ENCODE measurements around the gene ACY1.

ACY1 gene

GRCh38 chr3:51980253-51980652, 3.1 kb upstream of the ACY1 start:
- H3K9ac ChIP-seq (ENCODE audit: insufficient read length, low read depth): no peak overlapping the region
- H3K9me3 ChIP-seq (ENCODE audit: insufficient read depth, low read length): no peaks in the 10 kb centered on the region
- no peak for TF ChIP-seq ZNF274 (IDR thresholded peaks at IDR 0.05; ENCODE audit: low read depth, low read length)
- TF ChIP-seq YY1 (IDR thresholded peaks at IDR 0.05; ENCODE audit: insufficient read depth, insufficient read length): no peak
- TF ChIP-seq SUZ12 (IDR thresholded peaks at IDR 0.05; ENCODE audit: extremely low read depth, insufficient read depth, insufficient read length): no peak
- no peak for DNase-seq (ENCODE audit: low read depth, low spot score)
- peaks cover 15% of the 10 kb centered on the region for H3K27me3 ChIP-seq (ENCODE audit: insufficient read depth, insufficient read length)
- peaks cover 18% of the 10 kb centered on the region for H3K4me1 ChIP-seq (ENCODE audit: insufficient read depth, insufficient read length)
- no peaks in the 10 kb centered on the region for H3K36me3 ChIP-seq (ENCODE audit: insufficient read depth, insufficient read length, low read length)
- H3K4me3 ChIP-seq (ENCODE audit: insufficient read length, low read depth): no peak overlapping the region

- H3K4me1 ChIP-seq (ENCODE audit: insufficient read depth, insufficient read length): peaks cover 19% of the 10 kb centered on the region
- DNase-seq (ENCODE audit: low read depth, low spot score): no peak
Measured at GRCh38 chr3:51982352-51982837, 940 bp upstream of the ACY1 start.

GRCh38 chr3:51983578-51984268, 388 bp downstream of the ACY1 start:
- Histone ChIP-seq H3K4me1 (ENCODE audit: insufficient read depth, insufficient read length) (peaks cover 23% of the 10 kb centered on the region), H3K36me3 (ENCODE audit: insufficient read depth, insufficient read length, low read length) (no peaks in the 10 kb centered on the region), H3K9ac (ENCODE audit: insufficient read length, low read depth) (peak overlapping the region; percentile 58), H3K27me3 (ENCODE audit: insufficient read depth, insufficient read length) (no peaks in the 10 kb centered on the region), H3K9me3 (ENCODE audit: insufficient read depth, low read length) (no peaks in the 10 kb centered on the region), H3K4me3 (ENCODE audit: insufficient read length, low read depth) (peak overlapping the region; percentile 34)
- DNase-seq (ENCODE audit: low read depth, low spot score): no peak
- TF ChIP-seq SUZ12 (IDR thresholded peaks at IDR 0.05; ENCODE audit: extremely low read depth, insufficient read depth, insufficient read length) (no peak), YY1 (IDR thresholded peaks at IDR 0.05; ENCODE audit: insufficient read depth, insufficient read length) (no peak), ZNF274 (IDR thresholded peaks at IDR 0.05; ENCODE audit: low read depth, low read length) (no peak)

More at GRCh38 chr3:51982352-51982837, 940 bp upstream of the ACY1 start:
- Histone ChIP-seq H3K36me3 (ENCODE audit: insufficient read depth, insufficient read length, low read length) (no peaks in the 10 kb centered on the region), H3K9ac (ENCODE audit: insufficient read length, low read depth) (peak overlapping the region; percentile 58), H3K27me3 (ENCODE audit: insufficient read depth, insufficient read length) (no peaks in the 10 kb centered on the region), H3K4me3 (ENCODE audit: insufficient read length, low read depth) (peak overlapping the region; percentile 34), H3K9me3 (ENCODE audit: insufficient read depth, low read length) (no peaks in the 10 kb centered on the region)
- TF ChIP-seq ZNF274 (IDR thresholded peaks at IDR 0.05; ENCODE audit: low read depth, low read length): no peak
- no peak for TF ChIP-seq YY1 (IDR thresholded peaks at IDR 0.05; ENCODE audit: insufficient read depth, insufficient read length)
- no peak for TF ChIP-seq SUZ12 (IDR thresholded peaks at IDR 0.05; ENCODE audit: extremely low read depth, insufficient read depth, insufficient read length)

GRCh38 chr3:51984269-51984647, 923 bp downstream of the ACY1 start:
- Histone ChIP-seq H3K4me1 (ENCODE audit: insufficient read depth, insufficient read length) (peaks cover 26% of the 10 kb centered on the region), H3K36me3 (ENCODE audit: insufficient read depth, insufficient read length, low read length) (peaks cover 2% of the 10 kb centered on the region), H3K4me3 (ENCODE audit: insufficient read length, low read depth) (peak overlapping the region; percentile 34), H3K9ac (ENCODE audit: insufficient read length, low read depth) (peak overlapping the region; percentile 58), H3K27me3 (ENCODE audit: insufficient read depth, insufficient read length) (no peaks in the 10 kb centered on the region), H3K9me3 (ENCODE audit: insufficient read depth, low read length) (no peaks in the 10 kb centered on the region)
- no peak for TF ChIP-seq ZNF274 (IDR thresholded peaks at IDR 0.05; ENCODE audit: low read depth, low read length)
- no peak for TF ChIP-seq YY1 (IDR thresholded peaks at IDR 0.05; ENCODE audit: insufficient read depth, insufficient read length)
- no peak for TF ChIP-seq SUZ12 (IDR thresholded peaks at IDR 0.05; ENCODE audit: extremely low read depth, insufficient read depth, insufficient read length)
- no peak for DNase-seq (ENCODE audit: low read depth, low spot score)

GRCh38 chr3:51985063-51985462, 1.7 kb downstream of the ACY1 start:
- Histone ChIP-seq H3K9ac (ENCODE audit: insufficient read length, low read depth) (no peak overlapping the region), H3K4me1 (ENCODE audit: insufficient read depth, insufficient read length) (peaks cover 30% of the 10 kb centered on the region), H3K36me3 (ENCODE audit: insufficient read depth, insufficient read length, low read length) (peaks cover 4% of the 10 kb centered on the region), H3K4me3 (ENCODE audit: insufficient read length, low read depth) (no peak overlapping the region), H3K27me3 (ENCODE audit: insufficient read depth, insufficient read length) (no peaks in the 10 kb centered on the region), H3K9me3 (ENCODE audit: insufficient read depth, low read length) (no peaks in the 10 kb centered on the region)
- TF ChIP-seq SUZ12 (IDR thresholded peaks at IDR 0.05; ENCODE audit: extremely low read depth, insufficient read depth, insufficient read length) (no peak), ZNF274 (IDR thresholded peaks at IDR 0.05; ENCODE audit: low read depth, low read length) (no peak), YY1 (IDR thresholded peaks at IDR 0.05; ENCODE audit: insufficient read depth, insufficient read length) (no peak)
- DNase-seq (ENCODE audit: low read depth, low spot score): no peak

DNA sequence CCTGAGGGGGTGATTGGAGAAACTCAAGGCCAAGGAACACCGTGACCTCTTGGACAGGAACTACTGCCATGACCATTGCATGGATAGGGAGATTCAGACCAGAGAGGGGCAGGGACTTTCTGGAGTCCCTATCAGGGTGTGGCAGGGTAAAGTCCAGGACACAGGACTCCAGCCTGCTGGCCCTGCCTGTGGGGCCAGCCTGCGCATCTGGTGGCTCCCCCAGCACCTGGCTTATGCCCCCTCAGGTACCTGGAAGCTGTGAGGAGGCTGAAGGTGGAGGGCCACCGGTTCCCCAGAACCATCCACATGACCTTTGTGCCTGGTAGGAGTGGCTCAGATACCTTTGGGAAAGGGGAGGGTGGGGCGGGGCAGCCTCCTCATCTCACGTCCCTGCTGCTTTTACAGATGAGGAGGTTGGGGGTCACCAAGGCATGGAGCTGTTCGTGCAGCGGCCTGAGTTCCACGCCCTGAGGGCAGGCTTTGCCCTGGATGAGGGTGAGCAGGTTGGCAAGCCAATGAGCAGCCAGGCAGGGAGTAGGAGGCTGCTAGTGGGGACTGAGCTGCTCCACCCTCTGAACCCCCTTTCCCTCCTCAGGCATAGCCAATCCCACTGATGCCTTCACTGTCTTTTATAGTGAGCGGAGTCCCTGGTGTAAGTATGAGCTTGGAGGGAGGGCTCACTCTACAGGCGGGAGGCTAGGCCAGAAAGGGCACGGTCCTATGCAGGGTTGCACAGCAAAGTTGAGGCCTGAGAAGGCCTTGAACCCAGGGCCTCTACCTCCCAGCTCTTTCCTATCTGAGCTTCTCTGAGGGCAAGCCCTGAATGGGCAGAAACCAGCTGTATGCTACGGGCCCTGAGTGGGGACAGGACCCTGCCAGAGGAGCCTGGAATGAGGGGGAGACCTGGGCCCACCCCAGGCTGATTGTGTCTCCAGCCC, 2.9 kb downstream of the ACY1 start:
- peaks cover 5% of the 10 kb centered on the region for H3K36me3 ChIP-seq (ENCODE audit: insufficient read depth, insufficient read length, low read length)
- no peaks in the 10 kb centered on the region for H3K9me3 ChIP-seq (ENCODE audit: insufficient read depth, low read length)
- H3K27me3 ChIP-seq (ENCODE audit: insufficient read depth, insufficient read length): no peaks in the 10 kb centered on the region
- peaks cover 30% of the 10 kb centered on the region for H3K4me1 ChIP-seq (ENCODE audit: insufficient read depth, insufficient read length)
- TF ChIP-seq YY1 (IDR thresholded peaks at IDR 0.05; ENCODE audit: insufficient read depth, insufficient read length): no peak
- TF ChIP-seq ZNF274 (IDR thresholded peaks at IDR 0.05; ENCODE audit: low read depth, low read length): no peak
- no peak for TF ChIP-seq SUZ12 (IDR thresholded peaks at IDR 0.05; ENCODE audit: extremely low read depth, insufficient read depth, insufficient read length)
- no peak overlapping the region for H3K9ac ChIP-seq (ENCODE audit: insufficient read length, low read depth)
- H3K4me3 ChIP-seq (ENCODE audit: insufficient read length, low read depth): no peak overlapping the region
- no peak for DNase-seq (ENCODE audit: low read depth, low spot score)

DNA sequence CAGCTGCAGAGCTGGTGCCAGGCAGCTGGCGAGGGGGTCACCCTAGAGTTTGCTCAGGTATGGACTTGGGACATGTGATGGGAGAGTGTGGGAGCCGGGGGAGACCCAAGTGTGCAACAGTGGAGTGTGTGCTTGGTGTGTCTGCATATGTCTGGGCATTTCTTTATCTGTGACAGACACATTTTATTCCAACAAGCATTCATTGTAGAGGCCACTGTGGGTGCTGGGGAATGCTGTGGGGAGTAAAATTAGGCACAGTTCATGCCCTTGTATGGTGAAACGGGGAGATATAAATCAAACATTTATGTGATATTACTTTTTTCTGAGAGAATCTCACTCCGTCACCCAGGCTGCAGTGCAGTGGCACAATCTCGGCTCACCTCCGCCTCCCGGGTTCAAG, 4.2 kb downstream of the ACY1 start:
- no peak for DNase-seq (ENCODE audit: low read depth, low spot score)
- H3K9ac ChIP-seq (ENCODE audit: insufficient read length, low read depth): no peak overlapping the region
- H3K4me1 ChIP-seq (ENCODE audit: insufficient read depth, insufficient read length): peaks cover 32% of the 10 kb centered on the region

More for the DNA sequence above, 4.2 kb downstream of the ACY1 start:
- Histone ChIP-seq H3K9me3 (ENCODE audit: insufficient read depth, low read length) (no peaks in the 10 kb centered on the region), H3K27me3 (ENCODE audit: insufficient read depth, insufficient read length) (no peaks in the 10 kb centered on the region), H3K4me3 (ENCODE audit: insufficient read length, low read depth) (no peak overlapping the region), H3K36me3 (ENCODE audit: insufficient read depth, insufficient read length, low read length) (peaks cover 18% of the 10 kb centered on the region)
- TF ChIP-seq YY1 (IDR thresholded peaks at IDR 0.05; ENCODE audit: insufficient read depth, insufficient read length) (no peak), ZNF274 (IDR thresholded peaks at IDR 0.05; ENCODE audit: low read depth, low read length) (no peak), SUZ12 (IDR thresholded peaks at IDR 0.05; ENCODE audit: extremely low read depth, insufficient read depth, insufficient read length) (no peak)
